Stimulated activated naive CD8-positive, alpha-beta T cell treated with anti-CD3 and anti-CD28 coated beads, Interleukin-15, amount 100 ng/mL, for 72 hours (primary cell): ENCODE results near the gene CRIM1.
A peak's percentile ranks its signal among the peaks of the same experiment; 100 is the strongest.

ENCODE experiments used
- ATAC-seq: fragments of 150-1000 bp; cut with Tn5 transposase; 2 replicates; pipeline ENCODE4 v1.10.0; 2021; ENCODE audit warnings: mild to moderate bottlenecking, moderate library complexity
- DNase-seq, 2 donors: peaks; one replicate each; pipeline ENCODE4 v3.0.0; 2021 to 2022
- H3K27ac Mint-ChIP-seq, 2 donors: one replicate each; pipeline ENCODE4 v1.8.0; 2022; ENCODE audit warnings: mild to moderate bottlenecking in 2 of 2, mixed read lengths in 2 of 2, moderate library complexity in 2 of 2
- H3K27me3 Mint-ChIP-seq: one replicate; pipeline ENCODE4 v1.8.0; 2022; ENCODE audit warnings: mixed read lengths
- H3K4me1 Mint-ChIP-seq: one replicate; pipeline ENCODE4 v1.8.0; 2022; ENCODE audit warnings: mild to moderate bottlenecking, mixed read lengths
- H3K4me3 Mint-ChIP-seq, 2 donors: one replicate each; pipeline ENCODE4 v1.8.0; 2022; ENCODE audit warnings: mild to moderate bottlenecking in 2 of 2, mixed read lengths in 2 of 2, moderate library complexity in 1 of 2
- H3K9me3 Mint-ChIP-seq, 2 donors: one replicate each; pipeline ENCODE4 v1.8.0; 2022; ENCODE audit warnings: mixed read lengths in 2 of 2

The CRIM1 gene

GRCh38 chr2:36556842-36557241 is 201.3 kb downstream of the CRIM1 start:
- no peak overlapping the region for H3K4me3 Mint-ChIP-seq
- H3K4me1 Mint-ChIP-seq: no peaks in the 10 kb centered on the region
- no peak overlapping the region for H3K27ac Mint-ChIP-seq
- ATAC-seq: no peak
- no peak for DNase-seq
- no peaks in the 10 kb centered on the region for H3K27me3 Mint-ChIP-seq
- H3K9me3 Mint-ChIP-seq: no peaks in the 10 kb centered on the region

- DNase-seq (no peak), ATAC-seq (no peak)
- no peak overlapping the region for H3K4me3 Mint-ChIP-seq
- H3K27me3 Mint-ChIP-seq: no peaks in the 10 kb centered on the region
- no peak overlapping the region for H3K27ac Mint-ChIP-seq
- H3K9me3 Mint-ChIP-seq: no peaks in the 10 kb centered on the region
- H3K4me1 Mint-ChIP-seq: no peaks in the 10 kb centered on the region
These were observed 203.8 kb downstream of the CRIM1 start for GRCh38 chr2:36559221-36559942.

GRCh38 chr2:36560726-36561125 is 205.1 kb downstream of the CRIM1 start:
- no peaks in the 10 kb centered on the region for H3K27me3 Mint-ChIP-seq
- H3K9me3 Mint-ChIP-seq: no peaks in the 10 kb centered on the region
- H3K4me3 Mint-ChIP-seq: no peak overlapping the region
- H3K4me1 Mint-ChIP-seq: no peaks in the 10 kb centered on the region
- H3K27ac Mint-ChIP-seq: no peak overlapping the region
- ATAC-seq (no peak), DNase-seq (no peak)

- Mint-ChIP-seq H3K4me3 (no peak overlapping the region), H3K9me3 (no peaks in the 10 kb centered on the region), H3K27me3 (no peaks in the 10 kb centered on the region), H3K27ac (peak overlapping the region in 1 of 2 donors; percentile 45), H3K4me1 (no peaks in the 10 kb centered on the region)
- DNase-seq: no peak
- ATAC-seq: no peak
These were observed 205.8 kb downstream of the CRIM1 start for GRCh38 chr2:36561237-36561944.

- Mint-ChIP-seq H3K4me3 (no peak overlapping the region), H3K9me3 (no peaks in the 10 kb centered on the region), H3K27me3 (no peaks in the 10 kb centered on the region), H3K27ac (no peak overlapping the region), H3K4me1 (no peaks in the 10 kb centered on the region)
- no peak for ATAC-seq
- no peak for DNase-seq
These were observed 206.7 kb downstream of the CRIM1 start for GRCh38 chr2:36562240-36562639.

- no peaks in the 10 kb centered on the region for H3K4me1 Mint-ChIP-seq
- no peak overlapping the region for H3K27ac Mint-ChIP-seq
- H3K27me3 Mint-ChIP-seq: no peaks in the 10 kb centered on the region
- ATAC-seq (no peak), DNase-seq (no peak)
- H3K4me3 Mint-ChIP-seq: no peak overlapping the region
- H3K9me3 Mint-ChIP-seq: no peaks in the 10 kb centered on the region
These were observed 207.5 kb downstream of the CRIM1 start for GRCh38 chr2:36562973-36563532.

GRCh38 chr2:36564377-36564930 is 208.9 kb downstream of the CRIM1 start:
- Mint-ChIP-seq H3K4me3 (no peak overlapping the region), H3K9me3 (no peaks in the 10 kb centered on the region), H3K27me3 (no peaks in the 10 kb centered on the region), H3K27ac (peak overlapping the region in 1 of 2 donors; percentile 1), H3K4me1 (no peaks in the 10 kb centered on the region)
- no peak for ATAC-seq
- no peak for DNase-seq

GRCh38 chr2:36565712-36566111 is 210.1 kb downstream of the CRIM1 start:
- no peaks in the 10 kb centered on the region for H3K27me3 Mint-ChIP-seq
- no peaks in the 10 kb centered on the region for H3K4me1 Mint-ChIP-seq
- no peak for ATAC-seq
- no peaks in the 10 kb centered on the region for H3K9me3 Mint-ChIP-seq
- DNase-seq: no peak
- no peak overlapping the region for H3K4me3 Mint-ChIP-seq
- H3K27ac Mint-ChIP-seq: no peak overlapping the region

GRCh38 chr2:36566887-36567286 is 211.3 kb downstream of the CRIM1 start:
- ATAC-seq (no peak), DNase-seq (no peak)
- Mint-ChIP-seq H3K27me3 (no peaks in the 10 kb centered on the region), H3K9me3 (no peaks in the 10 kb centered on the region), H3K4me3 (no peak overlapping the region), H3K4me1 (no peaks in the 10 kb centered on the region), H3K27ac (peak overlapping the region; percentile 1 to 13)

GRCh38 chr2:36567711-36568408 is 212.3 kb downstream of the CRIM1 start:
- H3K27ac Mint-ChIP-seq: peak overlapping the region in 1 of 2 donors; percentile 54
- H3K4me3 Mint-ChIP-seq: no peak overlapping the region
- no peaks in the 10 kb centered on the region for H3K4me1 Mint-ChIP-seq
- ATAC-seq (no peak), DNase-seq (no peak)
- no peaks in the 10 kb centered on the region for H3K27me3 Mint-ChIP-seq
- no peaks in the 10 kb centered on the region for H3K9me3 Mint-ChIP-seq

GRCh38 chr2:36568516-36569246 is 213.1 kb downstream of the CRIM1 start:
- DNase-seq (no peak), ATAC-seq (no peak)
- H3K9me3 Mint-ChIP-seq: no peaks in the 10 kb centered on the region
- H3K4me1 Mint-ChIP-seq: no peaks in the 10 kb centered on the region
- H3K4me3 Mint-ChIP-seq: no peak overlapping the region
- no peak overlapping the region for H3K27ac Mint-ChIP-seq
- H3K27me3 Mint-ChIP-seq: no peaks in the 10 kb centered on the region

- Mint-ChIP-seq H3K27ac (no peak overlapping the region), H3K4me3 (no peak overlapping the region)
- ATAC-seq: no peak
These were observed 213.8 kb downstream of the CRIM1 start for GRCh38 chr2:36569267-36569856.

GRCh38 chr2:36570416-36570815 is 214.8 kb downstream of the CRIM1 start:
- H3K4me3 Mint-ChIP-seq: no peak overlapping the region
- no peak for ATAC-seq

More at GRCh38 chr2:36569267-36569856, 213.8 kb downstream of the CRIM1 start:
- H3K4me1 Mint-ChIP-seq: no peaks in the 10 kb centered on the region
- no peaks in the 10 kb centered on the region for H3K27me3 Mint-ChIP-seq
- no peak for DNase-seq
- no peaks in the 10 kb centered on the region for H3K9me3 Mint-ChIP-seq

GRCh38 chr2:36572054-36572718 is 216.6 kb downstream of the CRIM1 start:
- no peak overlapping the region for H3K4me3 Mint-ChIP-seq
- no peaks in the 10 kb centered on the region for H3K27me3 Mint-ChIP-seq
- ATAC-seq (no peak), DNase-seq (no peak)
- H3K9me3 Mint-ChIP-seq: no peaks in the 10 kb centered on the region
- H3K4me1 Mint-ChIP-seq: no peaks in the 10 kb centered on the region
- no peak overlapping the region for H3K27ac Mint-ChIP-seq

More at GRCh38 chr2:36570416-36570815, 214.8 kb downstream of the CRIM1 start:
- Mint-ChIP-seq H3K27me3 (no peaks in the 10 kb centered on the region), H3K4me1 (no peaks in the 10 kb centered on the region), H3K27ac (no peak overlapping the region), H3K9me3 (no peaks in the 10 kb centered on the region)
- DNase-seq: no peak
